OCI-LY7 (cell line): ENCODE data around the gene NSG1. TPM values are rescaled to one million over a fixed set of nuclear protein-coding genes. Genes with fewer than 3 reads are reported as not detected.

ENCODE experiments used
- BruUV-seq: library from RNA; stranded (reverse); fragments of 400-500 nt; replicated peaks from 2 replicates; lab custom pipeline; 2021; lab: Mats Ljungman, UMichigan
- CTCF ChIA-PET: fragments of 300-600 bp; sonication (Branson Sonifier 250); formaldehyde crosslinking; loops from one replicate; lab custom pipeline; 2022; ENCODE audit warnings: antibody characterized with exemption; ENCODE audit not compliant: unreplicated experiment; lab: Charles Lee
- POLR2A ChIA-PET: fragments of 300-600 bp; sonication (Branson Sonifier 250); formaldehyde crosslinking; loops from one replicate; lab custom pipeline; 2022; ENCODE audit warnings: antibody characterized with exemption; lab: Charles Lee
- DNase-seq: peaks from one replicate; pipeline ENCODE4 v3.0.0-alpha.2; 2015; ENCODE audit warnings: low spot score
- H2AFZ ChIP-seq: fragments of 200-600 bp; sonication (generic), shearing (Covaris generic); 2 replicates; pipeline ENCODE4 v1.6.1; 2014; ENCODE audit warnings: mild to moderate bottlenecking, antibody characterized with exemption, low read length, moderate library complexity
- H3K27ac ChIP-seq: fragments of 200-600 bp; sonication (generic); 2 replicates; pipeline ENCODE4 v1.5.1; 2014; ENCODE audit warnings: mixed run types, low read depth, mild to moderate bottlenecking, moderate library complexity, low read length, inconsistent platforms; ENCODE audit not compliant: poor library complexity, severe bottlenecking
- H3K36me3 ChIP-seq: fragments of 200-600 bp; sonication (generic); 2 replicates; pipeline ENCODE4 v1.6.1; 2014; ENCODE audit warnings: mild to moderate bottlenecking, antibody characterized with exemption, low read length, moderate library complexity, mixed read lengths; ENCODE audit not compliant: insufficient read depth
- H3K4me1 ChIP-seq: fragments of 200-600 bp; sonication (generic); 2 replicates; pipeline ENCODE4 v1.5.1; 2014; ENCODE audit warnings: mild to moderate bottlenecking, low read length; ENCODE audit not compliant: insufficient read depth, poor library complexity, severe bottlenecking
- H3K4me2 ChIP-seq: fragments of 200-600 bp; sonication (generic); 2 replicates; pipeline ENCODE4 v1.6.1; 2014; ENCODE audit warnings: mild to moderate bottlenecking, low read length
- H3K4me3 ChIP-seq: fragments of 200-600 bp; sonication (generic); 2 replicates; pipeline ENCODE4 v1.5.1; 2014; ENCODE audit warnings: mild to moderate bottlenecking, low read depth, low read length; ENCODE audit not compliant: poor library complexity, severe bottlenecking
- H3K79me2 ChIP-seq: fragments of 200-600 bp; sonication (generic); 2 replicates; pipeline ENCODE4 v1.6.1; 2016; ENCODE audit warnings: low read depth, mild to moderate bottlenecking, low read length, moderate library complexity, mixed read lengths; ENCODE audit not compliant: insufficient read depth
- H3K9me2 ChIP-seq: fragments of 200-600 bp; sonication (generic); 2 replicates; pipeline ENCODE4 v1.6.1; 2016; ENCODE audit warnings: mild to moderate bottlenecking, low read length, mixed read lengths; ENCODE audit not compliant: insufficient read depth
- H3K9me3 ChIP-seq: fragments of 200-600 bp; sonication (generic); 2 replicates; pipeline ENCODE4 v1.6.1; 2014; ENCODE audit warnings: mild to moderate bottlenecking, mixed run types, low read length, mixed read lengths
- H4K20me1 ChIP-seq: fragments of 200-600 bp; sonication (generic); 2 replicates; pipeline ENCODE4 v1.6.1; 2014; ENCODE audit warnings: mild to moderate bottlenecking, antibody characterized with exemption, low read length, moderate library complexity, mixed read lengths; ENCODE audit not compliant: insufficient read depth
- CTCF ChIP-seq: fragments of 200-600 bp; sonication (generic); conservative IDR thresholded peaks from 2 replicates; pipeline ENCODE4 v1.5.1; 2014; ENCODE audit warnings: mild to moderate bottlenecking, antibody characterized with exemption, low read length, moderate library complexity, mixed read lengths
- EZH2phosphoT487 ChIP-seq: fragments of 200-600 bp; sonication (generic); IDR thresholded peaks from 2 replicates; pipeline ENCODE4 v1.6.1; 2018; ENCODE audit warnings: low read depth, borderline replicate concordance, mild to moderate bottlenecking, mixed run types, antibody characterized with exemption, low read length, moderate library complexity, mixed read lengths
- intact Hi-C: fragments of 100-400 bp; cut with micrococcal nuclease; formaldehyde crosslinking; loops from one replicate; pipeline ENCODE4 v1.10.0; 2022; ENCODE audit not compliant: unreplicated experiment
- total RNA-seq, 2 experiments: library from RNA; depleted of rRNA in 1 of 2; stranded (reverse); fragments of >200 nt in 1 of 2; shearing (Covaris generic) in 1 of 2; gene quantifications; 2 replicates each; pipeline ENCODE4 v1.2.3, GENCODE V29; 2014 to 2022

NSG1 gene
- total RNA-seq, 2 experiments from 2014 or later = 35.5 to 38.8 TPM

DNA sequence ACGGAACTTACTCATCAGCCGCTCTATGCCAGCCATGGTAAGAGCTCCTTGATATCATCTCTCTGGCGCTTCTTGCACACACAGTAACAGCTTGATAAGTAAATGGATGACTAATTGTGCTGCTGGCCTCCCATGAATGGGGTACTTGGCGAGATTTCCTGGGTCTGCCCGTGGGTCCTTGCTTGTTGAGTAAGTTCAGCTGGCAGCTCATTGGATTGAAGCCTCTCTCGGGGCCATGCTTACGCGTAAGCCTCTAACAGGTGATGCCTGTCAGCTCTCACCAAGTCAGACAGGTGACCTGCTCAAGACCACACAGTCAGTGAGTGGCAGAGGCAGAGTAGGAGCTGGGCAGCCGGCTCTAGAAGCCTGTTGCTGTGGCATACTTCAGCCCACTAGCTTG, 7.7 kb downstream of the NSG1 start:
- Histone ChIP-seq H3K9me3 (no peaks in the 10 kb centered on the region), H3K79me2 (no peaks in the 10 kb centered on the region), H4K20me1 (no peaks in the 10 kb centered on the region), H2AFZ (no peak overlapping the region), H3K4me1 (peaks cover 17% of the 10 kb centered on the region), H3K36me3 (peaks cover 35% of the 10 kb centered on the region), H3K4me2 (no peak overlapping the region), H3K27ac (no peak overlapping the region), H3K9me2 (no peaks in the 10 kb centered on the region), H3K4me3 (no peak overlapping the region)
- CTCF ChIA-PET = no interaction called here
- POLR2A ChIA-PET = interaction anchor here (0.5 to 0.6 kb wide), 2 partner anchors 16 to 53 kb away, joined by 3 read pairs; no protein-coding TSS in a partner anchor
- BruUV-seq = no TSS peak
- TF ChIP-seq EZH2phosphoT487 (no peak), CTCF (no peak)
- intact Hi-C loops = no loop called here
- no peak for DNase-seq

DNA sequence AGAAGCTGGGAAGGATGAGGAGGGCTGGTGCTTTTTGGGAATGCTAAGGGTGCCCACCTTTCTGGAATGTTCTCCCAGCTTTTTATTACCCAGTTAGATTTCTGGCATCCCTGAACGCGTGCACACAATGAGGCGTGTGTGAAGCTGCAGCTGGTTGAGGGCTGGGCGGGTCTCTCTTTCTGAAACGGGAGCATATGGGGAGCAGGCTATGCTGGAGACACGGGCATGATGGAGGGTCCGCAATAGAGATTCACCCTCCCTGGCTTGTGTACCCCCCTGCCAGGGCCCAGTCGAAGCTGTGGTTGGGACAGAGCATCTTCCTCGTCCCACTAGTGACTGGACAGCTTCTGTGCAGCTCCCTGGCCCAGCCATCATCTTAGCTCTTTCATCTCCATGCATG, 8.5 kb downstream of the NSG1 start:
- ChIA-PET CTCF (no interaction called here), POLR2A (interaction anchor here (0.5 to 1.5 kb wide), 4 partner anchors 8 to 17 kb away, joined by 3 read pairs; no protein-coding TSS in a partner anchor)
- intact Hi-C loops = no loop called here

More for the DNA sequence above, 8.5 kb downstream of the NSG1 start:
- Histone ChIP-seq H3K36me3 (peaks cover 42% of the 10 kb centered on the region), H3K9me3 (no peaks in the 10 kb centered on the region), H3K9me2 (no peaks in the 10 kb centered on the region), H3K27ac (no peak overlapping the region), H3K79me2 (no peaks in the 10 kb centered on the region), H3K4me3 (no peak overlapping the region), H3K4me2 (no peak overlapping the region), H4K20me1 (no peaks in the 10 kb centered on the region), H2AFZ (no peak overlapping the region; the same call in 1 of the 2 replicates), H3K4me1 (peaks cover 17% of the 10 kb centered on the region)
- no TSS peak for BruUV-seq
- no peak for DNase-seq
- TF ChIP-seq CTCF = no peak
- TF ChIP-seq EZH2phosphoT487 = no peak
